WERI-Rb-1 (cell line): ENCODE measurements around the gene MACROH2A2.
"Not testable (repeated sequence)": the region's sequence is repeated elsewhere in the genome, so short reads cannot be mapped to it uniquely, and the experiment has no call there.

Experiments
- DNase-seq: peaks from one replicate; pipeline ENCODE4 v3.0.0-alpha.2; 2020
- H3K27ac ChIP-seq: fragments of 250-450 bp; sonication (Bioruptor Pico); 2 replicates; pipeline ENCODE4 v1.5.1; 2020; ENCODE audit warnings: mild to moderate bottlenecking, moderate library complexity
- H3K27me3 ChIP-seq: fragments of 250-450 bp; sonication (Bioruptor Pico); 2 replicates; pipeline ENCODE4 v1.5.1; 2021; ENCODE audit warnings: mild to moderate bottlenecking, low read depth, moderate library complexity; ENCODE audit not compliant: insufficient read depth, severe bottlenecking
- H3K36me3 ChIP-seq: fragments of 250-450 bp; sonication (Bioruptor Pico); 2 replicates; pipeline ENCODE4 v1.5.1; 2020; ENCODE audit warnings: mild to moderate bottlenecking, moderate library complexity
- H3K4me3 ChIP-seq: 2 replicates; pipeline ENCODE4 v1.5.1; 2011; ENCODE audit warnings: low read depth, mild to moderate bottlenecking, control low read depth, low read length
- H3K9me3 ChIP-seq: fragments of 250-450 bp; sonication (Bioruptor Pico); 2 replicates; pipeline ENCODE4 v1.5.1; 2021; ENCODE audit warnings: mild to moderate bottlenecking, moderate library complexity; ENCODE audit not compliant: severe bottlenecking
- TF ChIP-seq, protein P1 (sequence below): IDR thresholded peaks from 2 replicates; pipeline ENCODE4 v1.5.1; 2011; ENCODE audit warnings: low read depth, mild to moderate bottlenecking, control low read depth, inconsistent platforms, low read length

The MACROH2A2 gene

DNA sequence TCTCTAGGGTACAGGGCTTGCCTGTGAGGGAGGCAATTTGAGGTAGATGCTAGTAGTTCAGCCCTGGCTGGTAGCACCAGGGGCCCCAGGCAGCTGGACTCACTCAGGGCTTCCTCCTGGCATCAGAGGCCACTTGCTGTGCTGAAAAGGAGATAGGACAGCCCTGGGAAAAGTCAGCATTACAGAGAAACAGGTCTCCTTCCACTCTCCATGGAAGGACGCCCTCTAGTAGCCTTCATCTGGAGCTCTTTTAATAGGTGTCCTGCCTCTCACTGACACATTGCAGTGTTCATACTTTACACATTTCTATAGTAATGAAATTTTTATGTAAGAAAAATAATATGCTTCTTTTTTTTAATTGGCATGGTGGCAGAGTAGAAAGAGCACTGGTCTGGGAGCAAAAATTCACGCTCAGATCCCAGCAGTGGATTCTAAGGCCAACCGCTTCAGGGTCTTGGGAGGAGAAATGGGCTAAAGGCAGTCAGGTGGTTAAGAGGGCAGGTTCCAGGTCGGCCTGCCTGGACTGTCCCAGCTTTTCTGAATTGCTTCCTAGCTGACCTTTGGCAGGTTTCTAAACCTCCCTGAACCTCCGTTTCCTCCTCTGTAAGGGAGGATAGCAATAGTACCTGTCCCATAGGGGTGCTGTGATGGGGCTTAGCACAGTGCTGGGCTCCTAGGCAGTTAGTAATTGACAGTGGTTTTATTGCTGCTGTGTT is 44.2 kb downstream of the MACROH2A2 start:
- Histone ChIP-seq H3K27me3 (no peaks in the 10 kb centered on the region), H3K9me3 (no peaks in the 10 kb centered on the region), H3K36me3 (peaks cover 76% of the 10 kb centered on the region), H3K27ac (no peak overlapping the region), H3K4me3 (no peak overlapping the region)
- TF ChIP-seq, protein P1, sequence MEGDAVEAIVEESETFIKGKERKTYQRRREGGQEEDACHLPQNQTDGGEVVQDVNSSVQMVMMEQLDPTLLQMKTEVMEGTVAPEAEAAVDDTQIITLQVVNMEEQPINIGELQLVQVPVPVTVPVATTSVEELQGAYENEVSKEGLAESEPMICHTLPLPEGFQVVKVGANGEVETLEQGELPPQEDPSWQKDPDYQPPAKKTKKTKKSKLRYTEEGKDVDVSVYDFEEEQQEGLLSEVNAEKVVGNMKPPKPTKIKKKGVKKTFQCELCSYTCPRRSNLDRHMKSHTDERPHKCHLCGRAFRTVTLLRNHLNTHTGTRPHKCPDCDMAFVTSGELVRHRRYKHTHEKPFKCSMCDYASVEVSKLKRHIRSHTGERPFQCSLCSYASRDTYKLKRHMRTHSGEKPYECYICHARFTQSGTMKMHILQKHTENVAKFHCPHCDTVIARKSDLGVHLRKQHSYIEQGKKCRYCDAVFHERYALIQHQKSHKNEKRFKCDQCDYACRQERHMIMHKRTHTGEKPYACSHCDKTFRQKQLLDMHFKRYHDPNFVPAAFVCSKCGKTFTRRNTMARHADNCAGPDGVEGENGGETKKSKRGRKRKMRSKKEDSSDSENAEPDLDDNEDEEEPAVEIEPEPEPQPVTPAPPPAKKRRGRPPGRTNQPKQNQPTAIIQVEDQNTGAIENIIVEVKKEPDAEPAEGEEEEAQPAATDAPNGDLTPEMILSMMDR = no peak
- DNase-seq = no peak

DNA sequence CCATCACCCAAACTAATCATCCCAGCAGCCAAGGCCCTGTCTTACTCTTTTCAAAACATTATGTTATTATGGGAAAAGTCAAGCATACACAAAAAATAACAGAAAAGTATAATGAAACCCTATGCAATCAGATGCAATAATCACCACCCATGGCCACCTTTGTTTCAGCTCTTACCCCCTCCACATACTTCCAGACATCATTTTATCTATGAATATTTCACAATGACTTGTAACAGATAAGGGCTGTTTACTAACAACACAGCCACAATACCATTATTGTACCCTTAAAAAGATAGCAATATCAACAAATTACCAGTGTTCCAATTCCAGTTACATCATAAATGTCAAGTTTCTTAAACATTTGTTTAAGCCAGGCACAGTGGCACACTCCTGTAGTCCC is 44.8 kb downstream of the MACROH2A2 start:
- H3K27ac ChIP-seq = no peak overlapping the region
- TF ChIP-seq, protein P1 = no peak
- no peaks in the 10 kb centered on the region for H3K9me3 ChIP-seq
- H3K4me3 ChIP-seq = no peak overlapping the region
- peaks cover 74% of the 10 kb centered on the region for H3K36me3 ChIP-seq
- H3K27me3 ChIP-seq = no peaks in the 10 kb centered on the region
- DNase-seq = no peak

DNA sequence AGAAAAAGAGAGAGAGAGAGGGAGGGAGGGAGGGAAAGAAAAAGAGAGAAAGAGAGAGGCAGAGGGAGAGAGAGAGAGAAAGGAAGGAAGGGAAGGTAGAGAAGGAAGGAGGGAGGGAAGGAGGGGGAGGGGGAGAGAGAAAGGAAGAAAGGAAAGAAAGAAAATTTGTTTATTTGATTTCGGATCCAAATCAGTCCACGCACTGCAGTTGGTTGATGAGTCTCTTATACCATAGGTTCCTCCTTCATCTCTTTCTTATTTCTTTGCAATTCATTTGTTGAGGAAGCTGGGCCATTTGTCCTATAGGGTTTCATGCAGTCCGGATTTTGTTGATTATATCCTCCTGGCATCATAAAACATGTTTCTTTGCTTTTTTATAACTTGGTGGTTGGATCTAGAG is 45.6 kb downstream of the MACROH2A2 start:
- DNase-seq = no peak
- Histone ChIP-seq H3K27ac (no peak overlapping the region), H3K36me3 (peaks cover 68% of the 10 kb centered on the region), H3K4me3 (no peak overlapping the region), H3K27me3 (no peaks in the 10 kb centered on the region), H3K9me3 (no peaks in the 10 kb centered on the region)
- TF ChIP-seq, protein P1 = no peak

DNA sequence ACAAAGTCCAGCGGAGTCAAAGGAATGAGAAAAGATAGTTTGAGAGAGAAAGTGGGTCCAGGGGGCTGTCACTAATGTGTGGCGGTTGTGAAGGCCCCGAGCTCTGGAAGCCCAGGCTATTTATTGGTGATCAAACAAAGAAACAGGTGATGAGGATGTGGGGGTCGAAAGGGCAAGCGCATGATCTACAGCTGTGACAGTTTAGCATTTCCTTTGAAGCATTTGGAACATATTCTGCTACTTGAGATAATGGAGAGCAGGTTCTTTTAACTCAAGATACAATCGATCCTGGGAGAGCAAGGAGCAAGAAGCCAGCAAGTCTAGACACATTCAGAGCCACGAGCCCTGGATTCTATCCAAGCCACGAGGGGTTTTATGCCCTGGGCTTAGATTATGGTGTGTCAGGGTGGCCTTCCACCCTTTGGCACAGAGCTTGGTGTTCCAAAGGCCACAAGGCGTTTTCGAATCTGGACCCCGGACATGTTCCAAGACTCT is 48.5 kb downstream of the MACROH2A2 start:
- not testable (repeated sequence) for H3K9me3 ChIP-seq, H3K4me3 ChIP-seq, H3K27me3 ChIP-seq, H3K27ac ChIP-seq, DNase-seq
- H3K36me3 ChIP-seq = peaks cover 47% of the 10 kb centered on the region

DNA sequence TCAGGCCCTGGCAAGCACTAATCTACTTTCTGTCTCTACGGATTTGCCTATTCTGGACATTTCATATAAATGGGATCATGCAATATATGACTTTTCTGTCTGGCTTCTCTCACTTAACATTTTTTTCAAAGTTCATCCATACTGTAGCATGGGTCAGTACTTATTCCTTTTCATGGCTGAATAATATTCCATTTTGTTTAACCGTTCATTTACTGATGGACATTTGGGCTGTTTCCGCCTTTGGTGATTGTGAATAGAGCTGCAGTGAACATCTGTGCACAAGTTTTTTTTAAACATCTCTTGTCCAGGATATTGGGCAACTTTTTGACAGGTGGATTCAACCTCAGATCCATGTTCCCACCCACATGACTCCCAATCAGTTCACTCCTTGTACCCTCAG is 49.0 kb downstream of the MACROH2A2 start:
- H3K4me3 ChIP-seq = no peak overlapping the region
- H3K9me3 ChIP-seq = no peaks in the 10 kb centered on the region
- peaks cover 45% of the 10 kb centered on the region for H3K36me3 ChIP-seq
- TF ChIP-seq, protein P1 = no peak
- DNase-seq = no peak
- no peak overlapping the region for H3K27ac ChIP-seq
- H3K27me3 ChIP-seq = no peaks in the 10 kb centered on the region

DNA sequence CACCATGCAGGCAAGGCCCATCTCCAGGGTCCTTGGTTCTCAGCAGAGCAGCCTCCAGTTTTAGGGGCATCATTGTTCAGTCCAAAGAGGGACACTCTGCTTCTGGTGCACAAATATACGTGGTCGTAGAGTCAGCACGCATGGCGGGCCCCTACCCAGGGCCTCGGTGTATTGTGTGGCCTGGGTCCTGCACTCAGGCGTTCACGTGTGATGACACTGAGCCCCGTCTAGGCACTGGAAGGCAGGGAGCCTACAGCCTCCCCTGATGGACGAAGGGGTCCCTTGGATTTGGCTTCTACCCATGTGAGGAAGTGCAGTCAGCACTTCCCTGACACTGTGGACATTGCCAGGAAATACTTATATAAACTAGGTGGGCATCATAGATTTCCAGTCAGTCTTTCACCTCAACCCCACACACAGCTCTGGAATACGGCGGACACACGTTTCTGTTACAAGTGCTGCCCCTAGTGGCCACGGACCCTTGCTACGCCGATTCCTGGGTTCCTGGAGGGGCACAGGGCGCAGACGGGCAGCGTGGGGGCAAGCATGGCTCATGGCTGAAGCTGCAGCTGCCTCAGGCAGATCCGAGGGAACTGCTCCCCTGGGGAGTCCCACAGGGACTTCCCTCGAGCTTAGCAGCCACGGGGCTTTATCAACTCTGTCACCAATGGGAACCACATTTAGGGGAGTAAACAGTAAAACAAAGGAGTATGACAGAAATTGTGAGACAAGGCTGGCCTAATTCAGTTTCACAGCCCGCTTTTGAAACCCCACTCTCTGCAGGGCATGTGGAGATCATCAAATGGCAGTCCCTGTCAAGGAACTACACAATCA is 54.5 kb downstream of the MACROH2A2 start:
- Histone ChIP-seq H3K9me3 (no peaks in the 10 kb centered on the region), H3K4me3 (no peak overlapping the region), H3K27ac (no peak overlapping the region), H3K27me3 (no peaks in the 10 kb centered on the region), H3K36me3 (peaks cover 41% of the 10 kb centered on the region)
- peak; percentile 70 for DNase-seq
- TF ChIP-seq, protein P1 = peak; percentile 85
